ENCODE results near the gene SH3RF1. TPM values are rescaled to one million over a fixed set of nuclear protein-coding genes. Genes with fewer than 3 reads are reported as not detected.

The SH3RF1 gene
- total RNA-seq, 3 donors from 2014 or later, result 20.2 to 37.0 (median 27.9) TPM

- intact Hi-C loops (cut with DNase I; ENCODE audit: low total_unique reads), result no loop called here
- Histone ChIP-seq H3K9me3 (no peaks in the 10 kb centered on the region), H3K4me3 (no peak overlapping the region), H3K27ac (peak overlapping the region; percentile 50 to 74), H3K27me3 (no peaks in the 10 kb centered on the region), H3K36me3 (no peaks in the 10 kb centered on the region), H3K4me1 (peaks cover 0 to 22% of the 10 kb centered on the region in 2 donors)
- no peak for TF ChIP-seq POLR2AphosphoS5 (IDR thresholded peaks at IDR 0.05)
- TF ChIP-seq CTCF (IDR thresholded peaks at IDR 0.05), result no peak
- TF ChIP-seq POLR2A (IDR thresholded peaks at IDR 0.05), result no peak
- no peak for DNase-seq (ENCODE audit: low spot score in 2 of 2)
Observed at GRCh38 chr4:169233691-169234090, 37.1 kb downstream of the SH3RF1 start.

- no peak overlapping the region for H3K4me3 ChIP-seq
- H3K27ac ChIP-seq, result no peak overlapping the region
- no peaks in the 10 kb centered on the region for H3K9me3 ChIP-seq
- intact Hi-C loops (cut with DNase I; ENCODE audit: low total_unique reads), result no loop called here
- H3K36me3 ChIP-seq, result no peaks in the 10 kb centered on the region
- DNase-seq (ENCODE audit: low spot score in 2 of 2), result no peak
- TF ChIP-seq POLR2AphosphoS5 (IDR thresholded peaks at IDR 0.05) (no peak), POLR2A (IDR thresholded peaks at IDR 0.05) (no peak), CTCF (IDR thresholded peaks at IDR 0.05) (no peak)
- H3K27me3 ChIP-seq, result no peaks in the 10 kb centered on the region
- H3K4me1 ChIP-seq, result peaks cover 0 to 5% of the 10 kb centered on the region in 2 donors
Observed at GRCh38 chr4:169231647-169232262, 39.0 kb downstream of the SH3RF1 start.

GRCh38 chr4:169229571-169230028 is 41.2 kb downstream of the SH3RF1 start:
- Histone ChIP-seq H3K4me3 (no peak overlapping the region), H3K9me3 (no peaks in the 10 kb centered on the region), H3K36me3 (no peaks in the 10 kb centered on the region), H3K27me3 (no peaks in the 10 kb centered on the region), H3K4me1 (no peaks in the 10 kb centered on the region), H3K27ac (no peak overlapping the region)
- TF ChIP-seq POLR2A (IDR thresholded peaks at IDR 0.05) (no peak), CTCF (IDR thresholded peaks at IDR 0.05) (no peak), POLR2AphosphoS5 (IDR thresholded peaks at IDR 0.05) (no peak)
- DNase-seq (ENCODE audit: low spot score in 2 of 2), result no peak
- intact Hi-C loops (cut with DNase I; ENCODE audit: low total_unique reads), result no loop called here

GRCh38 chr4:169228076-169228475 is 42.7 kb downstream of the SH3RF1 start:
- Histone ChIP-seq H3K9me3 (no peaks in the 10 kb centered on the region), H3K27ac (no peak overlapping the region), H3K4me3 (no peak overlapping the region), H3K36me3 (no peaks in the 10 kb centered on the region), H3K27me3 (no peaks in the 10 kb centered on the region), H3K4me1 (no peaks in the 10 kb centered on the region)
- DNase-seq (ENCODE audit: low spot score in 2 of 2), result no peak
- TF ChIP-seq POLR2A (IDR thresholded peaks at IDR 0.05), result no peak
- no peak for TF ChIP-seq POLR2AphosphoS5 (IDR thresholded peaks at IDR 0.05)
- no peak for TF ChIP-seq CTCF (IDR thresholded peaks at IDR 0.05)
- intact Hi-C loops (cut with DNase I; ENCODE audit: low total_unique reads), result no loop called here

- H3K36me3 ChIP-seq, result no peaks in the 10 kb centered on the region
- TF ChIP-seq POLR2AphosphoS5 (IDR thresholded peaks at IDR 0.05), result no peak
- TF ChIP-seq POLR2A (IDR thresholded peaks at IDR 0.05), result no peak
- no peak for TF ChIP-seq CTCF (IDR thresholded peaks at IDR 0.05)
- no peaks in the 10 kb centered on the region for H3K4me1 ChIP-seq
- DNase-seq (ENCODE audit: low spot score in 2 of 2), result no peak
- H3K4me3 ChIP-seq, result no peak overlapping the region
- H3K27ac ChIP-seq, result no peak overlapping the region
- intact Hi-C loops (cut with DNase I; ENCODE audit: low total_unique reads), result no loop called here
- H3K27me3 ChIP-seq, result no peaks in the 10 kb centered on the region
- H3K9me3 ChIP-seq, result no peaks in the 10 kb centered on the region
Observed at GRCh38 chr4:169226565-169226964, 44.2 kb downstream of the SH3RF1 start.
